Colon (tissue), 2 donors: ENCODE data around the gene ELF4.

Experiments used
- FAIRE-seq: peaks from 2 replicates; lab custom pipeline; 2012; peaks lifted over from hg19 to GRCh38; lab: Jason Lieb, UNC
- donor health status: control.
- donor health status: control.

ELF4 gene

GRCh38 chrX:130083656-130084382 lies 26.5 kb downstream of the ELF4 start:
- FAIRE-seq = no peak

GRCh38 chrX:130083107-130083490 lies 27.2 kb downstream of the ELF4 start:
- no peak for FAIRE-seq

DNA sequence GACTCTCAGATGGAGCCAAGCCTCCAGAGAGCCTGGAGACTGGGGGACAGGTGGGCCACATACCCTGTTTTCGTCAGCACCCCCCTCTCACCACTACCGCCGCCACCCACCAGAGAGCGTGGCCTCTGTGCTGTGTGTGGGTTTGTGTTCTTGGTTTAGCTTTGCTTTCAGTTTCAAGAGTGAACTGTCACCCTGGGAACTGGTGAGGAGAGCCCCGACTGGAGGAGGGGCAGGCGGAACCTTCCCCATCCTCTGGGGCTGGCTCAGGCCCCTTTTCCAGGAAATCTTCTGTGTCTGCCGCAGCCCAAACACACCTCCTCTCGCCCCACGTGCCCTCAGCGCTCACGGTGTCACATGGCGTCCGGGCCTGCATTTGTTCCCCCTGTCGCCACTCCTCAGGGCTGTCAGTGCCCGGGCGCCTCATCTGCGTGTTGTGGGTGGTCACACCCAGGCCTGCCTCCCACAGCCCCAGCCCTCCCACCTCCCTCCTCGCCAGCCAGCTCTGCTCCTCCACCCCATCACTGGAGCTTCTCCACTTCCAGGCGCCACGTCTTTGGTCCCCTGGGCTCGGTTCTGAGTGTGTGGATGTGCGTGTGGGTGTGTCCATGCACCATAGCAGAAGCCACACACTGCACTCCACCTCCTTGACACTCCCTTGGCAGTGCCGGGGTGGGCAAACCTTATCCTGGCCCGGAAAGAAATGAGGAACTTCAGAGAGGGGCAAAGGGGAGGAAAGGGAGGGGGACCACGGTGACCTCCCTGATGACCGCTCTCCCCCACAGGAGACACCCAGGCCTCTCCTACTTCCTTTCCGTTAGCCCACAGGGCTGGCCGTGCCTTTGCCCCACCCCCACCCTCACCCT lies 27.8 kb downstream of the ELF4 start:
- FAIRE-seq = no peak

GRCh38 chrX:130081421-130082045 lies 28.8 kb downstream of the ELF4 start:
- FAIRE-seq = no peak

DNA sequence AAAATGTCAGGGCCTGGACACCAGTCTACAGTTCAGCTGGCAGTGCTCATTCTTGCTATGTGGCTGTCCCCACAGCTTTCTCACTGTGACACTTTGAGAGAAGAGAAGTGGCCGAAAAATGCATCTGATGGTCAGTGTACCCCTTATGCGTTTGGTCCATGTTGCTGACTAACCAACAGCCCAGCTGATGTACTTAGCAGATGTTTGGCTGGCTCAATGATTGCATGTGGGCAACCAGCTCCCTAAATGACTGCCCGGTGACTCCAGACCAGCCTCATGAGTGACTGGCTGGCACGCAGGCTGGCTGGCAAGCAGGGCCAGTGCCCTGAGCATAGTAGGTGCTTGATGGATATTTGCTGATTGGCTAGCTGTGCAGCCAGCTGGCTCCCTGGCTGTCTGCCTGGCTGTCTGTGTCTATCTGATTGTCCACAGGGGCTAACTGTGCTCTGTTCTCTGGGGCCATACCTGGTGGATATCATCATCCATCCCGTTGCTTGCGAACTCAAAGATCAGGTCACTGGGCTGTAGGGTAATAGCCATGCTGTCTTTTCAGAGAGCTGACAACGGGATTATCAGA lies 29.4 kb downstream of the ELF4 start:
- FAIRE-seq = no peak

DNA sequence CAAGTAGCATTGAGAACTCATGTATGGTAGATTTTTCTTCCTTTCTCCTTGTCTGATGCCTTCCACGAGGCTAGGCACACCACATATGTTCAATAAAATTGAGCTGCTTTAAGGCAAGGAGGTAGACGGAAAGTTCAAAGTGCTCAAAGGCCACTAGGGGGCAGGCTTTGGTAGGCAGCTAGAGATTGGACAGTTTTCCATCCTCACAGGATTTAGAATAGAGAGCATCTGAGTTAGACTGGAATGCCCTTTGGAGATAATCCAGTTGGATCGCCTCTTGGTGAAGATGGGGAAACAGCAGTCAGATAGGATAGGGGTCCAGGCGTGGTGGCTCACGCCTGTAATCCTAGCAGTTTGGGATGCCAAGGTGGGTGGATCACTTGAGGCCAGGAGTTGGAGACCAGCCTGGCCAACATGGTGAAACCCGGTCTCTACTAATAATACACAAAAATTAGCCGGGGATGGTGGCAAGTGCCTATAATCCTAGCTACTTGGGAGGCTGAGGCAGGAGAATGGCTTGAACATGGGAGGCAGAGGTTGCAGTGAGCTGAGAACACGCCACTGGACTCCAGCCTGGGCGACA lies 30.4 kb downstream of the ELF4 start:
- FAIRE-seq = no peak

DNA sequence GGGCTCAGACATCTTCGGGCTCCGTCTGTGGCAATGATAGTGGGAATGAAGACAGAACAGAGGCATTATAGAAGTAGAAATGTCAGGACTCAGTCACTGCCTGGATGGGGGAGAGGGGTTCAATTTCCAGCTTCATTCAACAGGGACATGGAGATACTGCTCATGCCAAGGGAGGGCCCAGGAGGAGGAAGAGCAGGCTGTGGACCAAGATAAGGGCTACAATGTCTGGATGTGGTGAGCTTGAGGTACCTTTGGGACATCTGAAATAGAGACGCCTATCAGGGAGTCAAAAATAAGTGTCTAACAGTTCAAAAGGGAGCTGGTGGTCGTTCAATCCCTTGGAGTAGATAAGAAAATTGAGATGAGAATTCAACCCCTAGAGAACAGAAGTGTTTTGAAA lies 34.5 kb downstream of the ELF4 start:
- no peak for FAIRE-seq

- FAIRE-seq = no peak
These were observed 38.0 kb downstream of the ELF4 start for GRCh38 chrX:130072345-130072740.

GRCh38 chrX:130071611-130072344 lies 38.5 kb downstream of the ELF4 start:
- no peak for FAIRE-seq

GRCh38 chrX:130066975-130067615 lies 43.2 kb downstream of the ELF4 start:
- no peak for FAIRE-seq

DNA sequence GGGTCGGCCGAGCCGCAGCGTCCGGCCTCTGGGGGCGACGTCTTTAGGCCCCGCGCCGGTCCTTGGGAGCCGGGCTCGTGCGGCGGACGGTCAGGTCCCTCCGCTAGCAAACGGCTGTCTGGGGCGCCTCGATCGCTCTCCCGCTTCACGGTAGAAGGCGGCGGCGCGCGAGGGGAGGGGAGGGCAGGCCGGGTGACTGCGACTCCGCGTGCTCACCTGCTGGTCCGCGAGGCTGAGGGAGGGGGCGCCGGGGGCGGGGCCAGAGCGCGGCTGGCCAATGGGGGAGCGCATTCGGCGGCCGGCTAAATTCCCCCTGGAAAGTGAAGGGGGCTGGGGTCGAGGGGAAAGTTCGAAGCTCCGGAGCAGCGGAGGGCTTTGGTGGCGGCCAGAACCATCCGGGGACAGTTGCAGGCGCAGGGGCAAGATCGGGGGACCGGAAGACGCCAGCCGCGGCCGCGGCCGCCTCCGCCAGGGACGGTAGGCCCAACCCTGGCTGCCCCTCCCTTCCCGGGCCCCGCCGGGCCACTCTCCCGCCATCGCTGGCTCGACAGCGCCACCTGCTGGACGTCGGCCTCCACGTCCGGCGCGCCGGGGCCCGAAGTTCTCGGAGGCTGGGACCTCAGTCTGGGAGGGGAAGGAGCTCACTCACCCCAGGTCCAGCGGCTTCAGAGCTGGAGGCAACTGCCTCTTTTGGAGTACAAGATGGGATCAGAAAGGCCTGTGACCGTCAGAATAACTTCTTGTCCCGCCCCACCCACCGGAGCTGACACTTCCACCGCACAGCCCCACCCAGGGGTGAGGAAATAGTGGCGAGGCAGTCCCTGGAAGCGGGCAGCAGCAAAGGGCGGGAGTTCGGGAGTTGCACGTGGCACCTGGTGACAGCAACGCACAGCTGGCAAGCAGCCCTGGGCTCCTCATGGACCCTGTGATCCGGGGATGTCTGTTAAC lies 49.9 kb downstream of the ELF4 start:
- no peak for FAIRE-seq

DNA sequence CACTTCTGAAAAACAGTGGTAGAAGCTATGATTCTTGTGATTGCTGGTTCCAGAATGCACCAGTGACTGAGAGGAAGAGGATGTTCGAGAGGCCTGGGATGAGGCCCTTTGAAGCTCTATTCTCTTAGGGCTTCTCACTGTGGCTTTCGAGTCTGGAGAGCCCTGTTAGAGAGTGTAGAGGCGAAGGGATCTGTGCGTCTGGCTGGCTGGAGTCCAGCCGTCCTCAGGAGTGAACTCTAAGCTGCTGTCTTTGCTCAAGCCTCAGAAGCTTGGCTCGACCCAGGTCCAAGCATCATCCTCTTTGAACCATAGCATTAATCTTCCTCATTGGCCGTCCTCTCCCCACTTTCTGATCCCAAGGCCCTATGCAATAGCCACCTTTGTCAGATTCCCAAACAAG lies 51.6 kb downstream of the ELF4 start:
- FAIRE-seq = no peak

DNA sequence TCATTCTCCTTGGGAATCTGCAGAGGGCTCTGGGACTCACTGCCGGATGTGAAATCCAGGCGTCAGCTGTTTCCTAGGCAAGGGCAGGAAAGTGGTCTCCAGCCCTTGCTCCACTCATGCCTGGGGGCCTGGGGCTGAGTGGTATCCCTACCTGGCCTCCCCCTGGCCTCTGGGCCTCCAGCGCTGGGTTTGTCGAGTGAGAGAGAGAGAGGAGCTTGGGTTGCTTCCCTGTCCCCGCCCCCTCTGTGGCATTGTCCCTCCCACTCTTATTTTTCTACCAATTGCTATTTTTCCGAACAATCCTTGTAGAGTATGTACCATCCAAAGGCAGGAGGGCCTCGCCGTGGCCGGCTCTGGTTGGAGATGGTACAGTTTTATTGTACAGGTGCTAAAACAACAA lies 53.1 kb downstream of the ELF4 start:
- no peak for FAIRE-seq

GRCh38 chrX:130055899-130056298 lies 54.4 kb downstream of the ELF4 start:
- FAIRE-seq = no peak

DNA sequence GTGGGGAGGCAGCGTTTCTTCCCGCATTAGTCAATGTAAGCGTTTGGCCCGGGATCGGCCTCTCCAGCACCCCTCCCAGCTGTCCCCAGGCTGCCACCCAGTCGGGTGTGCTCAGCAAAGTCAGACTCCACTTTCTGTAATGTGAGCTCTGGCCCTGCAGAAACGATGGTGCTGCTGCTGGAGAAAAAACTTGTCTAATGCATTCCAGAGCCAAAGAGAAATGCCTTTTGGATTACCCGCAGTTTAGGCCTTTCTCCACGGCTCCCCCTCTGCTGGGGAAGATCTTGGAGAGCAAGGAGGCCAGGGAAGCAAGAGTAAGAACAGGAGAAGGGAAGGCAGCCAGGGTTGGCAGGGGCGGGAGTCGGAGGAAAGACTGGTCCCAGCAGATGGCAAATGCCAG lies 55.2 kb downstream of the ELF4 start:
- FAIRE-seq = no peak

DNA sequence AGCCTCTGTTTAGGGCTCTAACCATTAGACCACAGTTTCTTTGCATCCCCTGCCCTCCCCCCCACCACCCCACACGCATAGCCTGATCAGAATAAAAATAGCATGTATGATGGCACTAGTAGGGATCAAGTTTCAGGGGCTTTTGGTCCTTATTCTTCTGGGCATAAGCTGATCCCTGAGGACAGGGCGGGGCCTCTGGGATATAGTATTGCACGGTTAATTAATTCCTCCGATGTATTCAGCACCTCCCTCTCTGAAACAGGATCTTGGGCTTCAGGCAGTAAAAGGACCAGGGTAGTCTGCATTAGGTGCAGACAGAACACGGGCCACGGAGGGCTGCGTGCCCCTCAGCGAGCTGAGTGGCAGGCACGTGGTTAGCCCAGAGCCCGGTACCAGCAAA lies 57.1 kb downstream of the ELF4 start:
- no peak for FAIRE-seq

DNA sequence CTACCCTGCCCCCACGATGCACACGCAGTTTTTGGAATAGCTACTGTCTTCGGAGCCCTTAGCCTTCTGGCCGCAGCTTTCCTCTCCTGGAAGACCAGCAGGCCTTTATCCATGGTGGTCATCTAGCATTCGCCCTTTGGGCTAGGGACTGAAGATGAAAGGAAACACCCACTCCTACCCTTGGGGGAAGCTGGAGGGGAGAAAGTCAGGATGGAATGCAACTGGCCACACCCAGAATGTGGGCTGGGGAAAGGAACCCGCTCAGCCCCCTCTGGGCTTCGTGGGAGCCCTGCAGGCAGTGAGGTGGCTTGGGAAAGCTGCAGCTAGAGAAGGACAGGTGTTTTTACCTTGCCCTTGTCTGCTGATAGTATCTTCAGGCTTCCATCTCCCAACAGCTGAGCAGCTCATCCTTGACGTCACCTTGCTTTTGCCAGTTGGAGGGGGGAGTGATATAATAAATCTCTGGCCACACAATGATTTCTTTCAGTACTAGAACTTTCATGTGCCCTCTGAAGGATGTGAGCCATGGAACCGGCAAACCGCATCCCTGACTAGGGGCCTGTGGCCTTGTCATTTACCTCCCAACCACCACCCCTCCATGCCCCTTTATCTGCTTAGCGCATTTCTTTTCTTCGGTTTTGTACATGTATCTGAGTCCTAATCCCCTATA lies 59.0 kb downstream of the ELF4 start:
- no peak for FAIRE-seq

GRCh38 chrX:130049821-130050220 lies 60.5 kb downstream of the ELF4 start:
- FAIRE-seq = no peak

GRCh38 chrX:130048686-130049222 lies 61.5 kb downstream of the ELF4 start:
- FAIRE-seq = peak; percentile 58
